ENCODE results near the gene NTHL1.

GRCh38 chr16:2013527-2013926, 34.1 kb downstream of the NTHL1 start:
- TF ChIP-seq CTCF (IDR thresholded peaks at IDR 0.05) (no peak), POLR2A (IDR thresholded peaks at IDR 0.05) (no peak)
